OCI-LY3 (cell line): ENCODE results near the gene SCP2.

Source experiments
- CTCF ChIP-seq: fragments of 200-600, 300-600 bp; sonication (generic); IDR thresholded peaks from 2 replicates; pipeline ENCODE4 v1.5.1; 2014; ENCODE audit warnings: antibody characterized with exemption, low read length, low read depth
- EZH2phosphoT487 ChIP-seq: fragments of 200-600 bp; shearing (Covaris generic); IDR thresholded peaks from 2 replicates; pipeline ENCODE4 v1.6.1; 2018; ENCODE audit warnings: antibody characterized with exemption, mixed run types, low read depth

DNA sequence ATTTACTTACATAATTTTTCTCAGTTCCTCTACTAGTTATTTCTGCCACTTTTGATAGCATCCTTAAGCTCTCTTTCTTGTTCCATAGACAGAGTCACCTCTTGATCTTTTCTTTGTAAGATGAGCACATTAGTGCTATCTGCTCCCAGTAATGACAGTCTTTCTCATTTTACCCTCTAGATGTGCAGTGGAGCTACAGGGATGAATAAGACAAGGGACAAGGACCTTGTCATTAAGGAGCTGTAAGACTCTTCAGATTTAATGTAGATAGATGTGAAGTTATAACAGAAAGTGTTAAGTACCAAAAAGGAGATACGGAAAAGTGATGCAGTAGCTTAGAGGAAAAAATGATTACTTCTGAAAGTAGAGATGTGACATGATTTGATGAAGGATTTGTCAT, 20.4 kb downstream of the SCP2 start:
- TF ChIP-seq CTCF (no peak), EZH2phosphoT487 (no peak)
